HEK293T (cell line): Measurements from ENCODE around the gene CCDC33.
A peak's percentile ranks its signal among the peaks of the same experiment; 100 is the strongest.

Experiments
- CTCF ChIA-PET: fragments of 350-600 bp; formaldehyde crosslinking; extraction: SDS; loops from one replicate; lab custom pipeline; 2021; ENCODE audit warnings: antibody characterized with exemption, inconsistent platforms; lab: Yijun Ruan, JAX
- POLR2A ChIA-PET: fragments of 350-600 bp; formaldehyde crosslinking; extraction: SDS; loops from one replicate; lab custom pipeline; 2020; ENCODE audit warnings: antibody characterized with exemption, inconsistent platforms; lab: Yijun Ruan, JAX
- DNase-seq: peaks from one replicate; pipeline ENCODE4 v3.0.0; 2012; ENCODE audit warnings: mixed read lengths; ENCODE audit errors: extremely low spot score
- ARNT ChIP-seq: fragments of 450-650 bp; IDR thresholded peaks from 2 replicates; pipeline ENCODE4 v1.6.1; 2017; ENCODE audit warnings: mild to moderate bottlenecking
- BHLHE40 ChIP-seq: fragments of 450-650 bp; IDR thresholded peaks from 2 replicates; pipeline ENCODE4 v1.6.1; 2016; ENCODE audit warnings: mild to moderate bottlenecking, moderate library complexity, borderline replicate concordance
- CTBP1 ChIP-seq: fragments of 450-650 bp; IDR thresholded peaks from 2 replicates; pipeline ENCODE4 v1.6.1; 2016; ENCODE audit warnings: borderline replicate concordance
- ELF4 ChIP-seq: fragments of 450-650 bp; IDR thresholded peaks from 2 replicates; pipeline ENCODE4 v1.6.1; 2017; ENCODE audit warnings: antibody characterized with exemption
- FOXA1 ChIP-seq: fragments of 450-650 bp; IDR thresholded peaks from 2 replicates; pipeline ENCODE4 v1.6.1; 2016; ENCODE audit warnings: mild to moderate bottlenecking
- FOXK2 ChIP-seq: fragments of 450-650 bp; IDR thresholded peaks from 2 replicates; pipeline ENCODE4 v1.6.1; 2016; ENCODE audit warnings: mild to moderate bottlenecking
- FOXM1 ChIP-seq: fragments of 450-650 bp; IDR thresholded peaks from 2 replicates; pipeline ENCODE4 v1.6.1; 2017; ENCODE audit warnings: mild to moderate bottlenecking, borderline replicate concordance
- HDGF ChIP-seq: fragments of 450-650 bp; IDR thresholded peaks from 2 replicates; pipeline ENCODE4 v1.6.1; 2017; ENCODE audit warnings: antibody characterized with exemption, borderline replicate concordance
- LEF1 ChIP-seq: fragments of 450-650 bp; IDR thresholded peaks from 2 replicates; pipeline ENCODE4 v1.6.1; 2017; ENCODE audit warnings: mild to moderate bottlenecking, borderline replicate concordance
- NFRKB ChIP-seq: fragments of 450-650 bp; IDR thresholded peaks from 2 replicates; pipeline ENCODE4 v1.6.1; 2016; ENCODE audit warnings: mild to moderate bottlenecking, moderate library complexity
- SP1 ChIP-seq: fragments of 450-650 bp; IDR thresholded peaks from 2 replicates; pipeline ENCODE4 v1.6.1; 2017
- SUZ12 ChIP-seq: fragments of 450-650 bp; IDR thresholded peaks from 2 replicates; pipeline ENCODE4 v1.6.1; 2016; ENCODE audit warnings: mild to moderate bottlenecking
- TARDBP ChIP-seq: fragments of 450-650 bp; IDR thresholded peaks from 2 replicates; pipeline ENCODE4 v1.6.1; 2016
- ZNF384 ChIP-seq: fragments of 450-650 bp; IDR thresholded peaks from 2 replicates; pipeline ENCODE4 v1.6.1; 2016
- TF ChIP-seq, protein P1 (sequence below): fragments of 450-650 bp; IDR thresholded peaks from 2 replicates; pipeline ENCODE4 v1.6.1; 2016

CCDC33 gene

DNA sequence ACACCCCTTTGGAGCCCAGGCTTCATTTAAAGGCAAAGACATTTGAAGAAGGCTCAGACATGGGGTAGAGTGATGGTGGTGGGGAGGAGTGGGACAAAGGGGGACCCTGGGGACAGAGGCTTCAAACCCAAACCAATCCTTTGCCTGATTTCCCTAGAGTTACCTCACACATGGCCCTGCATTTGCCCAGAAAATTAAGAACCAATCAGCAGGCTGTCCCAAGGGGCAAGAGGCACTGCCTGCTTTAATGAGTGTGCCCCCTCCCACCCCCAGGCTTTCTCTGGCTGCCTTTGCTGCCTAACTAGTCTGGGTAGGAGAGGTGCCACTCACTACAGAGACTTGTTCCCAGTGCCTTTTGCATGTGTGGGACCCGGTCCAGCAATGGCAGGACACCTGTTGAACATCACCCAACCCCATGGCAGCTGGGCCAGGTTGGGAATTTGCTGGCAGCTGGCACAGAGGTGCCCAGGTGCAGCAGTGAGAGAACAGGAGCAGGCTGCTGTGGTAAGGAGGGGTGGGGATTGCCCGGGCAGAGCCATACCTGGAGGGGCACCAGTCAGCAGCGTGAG is 38.4 kb downstream of the CCDC33 start:
- DNase-seq = no peak
- ChIA-PET CTCF (no interaction called here), POLR2A (no interaction called here)
- TF ChIP-seq BHLHE40 (no peak), FOXM1 (no peak), NFRKB (no peak), FOXA1 (no peak), CTBP1 (no peak), ELF4 (no peak), ZNF384 (no peak), ARNT (no peak), FOXK2 (no peak), HDGF (no peak)

DNA sequence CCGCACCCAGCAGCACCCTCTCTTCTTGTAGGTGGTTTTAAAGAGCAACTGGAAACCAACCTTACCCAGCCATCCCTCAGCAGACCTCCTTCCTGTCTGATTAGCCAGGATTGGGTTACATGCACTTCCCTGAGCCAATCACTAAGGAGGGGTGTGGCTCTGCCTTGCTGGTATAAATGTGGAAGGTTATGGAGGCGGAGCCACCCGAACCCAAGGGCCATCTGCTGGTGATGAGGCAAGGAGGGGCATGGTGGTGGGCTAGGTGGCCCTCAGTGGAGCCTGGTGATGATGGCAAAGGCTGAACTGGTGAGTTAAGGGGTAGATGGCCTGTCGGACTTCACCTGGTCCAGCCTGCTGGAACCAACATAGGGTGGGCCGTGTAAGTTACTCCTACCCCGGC is 39.8 kb downstream of the CCDC33 start:
- DNase-seq = peak; percentile 48
- POLR2A ChIA-PET = no interaction called here
- CTCF ChIA-PET = no interaction called here
- TF ChIP-seq NFRKB (no peak), FOXM1 (no peak), ELF4 (no peak), TARDBP (no peak), FOXK2 (no peak)
- TF ChIP-seq, protein P1, sequence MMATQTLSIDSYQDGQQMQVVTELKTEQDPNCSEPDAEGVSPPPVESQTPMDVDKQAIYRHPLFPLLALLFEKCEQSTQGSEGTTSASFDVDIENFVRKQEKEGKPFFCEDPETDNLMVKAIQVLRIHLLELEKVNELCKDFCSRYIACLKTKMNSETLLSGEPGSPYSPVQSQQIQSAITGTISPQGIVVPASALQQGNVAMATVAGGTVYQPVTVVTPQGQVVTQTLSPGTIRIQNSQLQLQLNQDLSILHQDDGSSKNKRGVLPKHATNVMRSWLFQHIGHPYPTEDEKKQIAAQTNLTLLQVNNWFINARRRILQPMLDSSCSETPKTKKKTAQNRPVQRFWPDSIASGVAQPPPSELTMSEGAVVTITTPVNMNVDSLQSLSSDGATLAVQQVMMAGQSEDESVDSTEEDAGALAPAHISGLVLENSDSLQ = peak; percentile 83

DNA sequence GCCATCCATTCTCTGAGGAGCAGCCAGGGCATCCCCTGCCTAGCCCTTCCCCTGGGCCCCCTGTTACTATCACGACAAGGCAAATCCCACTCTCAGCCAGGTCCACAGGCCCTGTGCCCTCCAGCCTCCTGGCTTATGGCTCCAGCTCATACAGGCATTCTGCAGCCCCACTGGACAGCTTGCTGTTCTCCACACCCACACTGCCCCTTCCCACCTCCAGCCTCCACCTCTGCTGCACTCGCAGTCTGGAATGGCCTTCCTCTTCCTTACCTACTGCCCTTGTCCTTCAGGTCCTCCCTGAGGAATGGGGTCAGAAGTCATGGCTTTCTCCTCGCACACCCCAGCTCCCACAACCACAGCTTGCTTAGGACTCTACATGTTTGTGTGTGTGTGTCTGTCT is 40.4 kb downstream of the CCDC33 start:
- DNase-seq = no peak
- TF ChIP-seq FOXK2 = no peak
- no peak for TF ChIP-seq LEF1
- TF ChIP-seq, protein P1 = no peak
- no peak for TF ChIP-seq CTBP1
- TF ChIP-seq NFRKB = no peak
- no peak for TF ChIP-seq SP1
- no peak for TF ChIP-seq ELF4
- TF ChIP-seq BHLHE40 = no peak
- no peak for TF ChIP-seq SUZ12
- TF ChIP-seq FOXM1 = no peak
- CTCF ChIA-PET = interaction anchor here (1.0 kb wide), 1 partner anchor 44 kb away, joined by 3 read pairs; no protein-coding TSS in a partner anchor
- POLR2A ChIA-PET = no interaction called here

DNA sequence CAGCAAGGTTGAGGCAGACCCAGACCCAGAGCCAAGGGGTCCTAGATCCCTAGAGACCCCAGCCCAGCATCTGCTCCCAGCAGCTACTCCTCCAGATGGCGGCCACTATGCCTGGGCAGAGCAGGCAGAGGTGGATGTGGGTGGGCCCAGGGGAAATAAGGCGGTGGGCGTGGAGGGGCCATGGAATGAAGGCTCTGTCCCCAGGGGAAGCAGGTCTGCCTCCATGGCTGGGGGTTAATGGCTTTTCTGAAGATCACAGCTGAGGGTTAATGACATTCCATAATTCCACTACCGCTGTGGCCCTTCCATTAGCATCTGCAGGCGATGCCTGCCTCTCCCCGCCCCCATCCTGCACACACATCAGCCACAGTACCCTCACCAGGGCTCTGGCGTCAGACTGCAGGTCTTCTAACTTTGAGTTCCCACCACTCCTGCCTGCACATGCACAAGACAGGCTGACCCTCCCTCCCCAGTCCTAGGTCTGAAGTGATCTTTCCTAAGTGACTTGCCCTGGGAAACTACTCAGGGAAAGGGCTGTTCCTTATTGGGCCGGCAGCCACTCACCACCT is 41.2 kb downstream of the CCDC33 start:
- ChIA-PET CTCF (interaction anchor here (1.0 kb wide), 1 partner anchor 43 kb away, joined by 3 read pairs; no protein-coding TSS in a partner anchor), POLR2A (no interaction called here)
- no peak for DNase-seq
- TF ChIP-seq HDGF = no peak
- TF ChIP-seq FOXK2 = no peak
- TF ChIP-seq LEF1 = no peak
- no peak for TF ChIP-seq NFRKB
- no peak for TF ChIP-seq BHLHE40

DNA sequence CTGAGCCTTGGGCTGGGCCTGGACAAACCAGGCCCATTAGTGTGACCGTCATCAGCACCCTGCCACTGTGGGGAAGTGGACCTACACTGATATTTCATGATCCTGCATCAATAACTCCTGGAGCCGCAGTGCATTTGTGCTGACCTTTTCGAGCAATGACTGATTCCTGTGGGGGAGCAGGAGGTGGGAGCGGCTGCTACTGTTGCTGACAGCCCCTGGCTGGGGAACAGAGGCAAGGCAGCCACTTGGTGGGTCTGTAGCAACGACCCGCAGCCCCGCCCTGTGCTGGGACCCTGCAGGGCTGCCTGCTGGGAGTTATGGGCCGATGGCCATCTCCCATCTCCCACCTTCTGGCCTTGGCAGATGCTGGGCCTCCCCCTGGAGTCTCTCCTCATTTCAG is 42.1 kb downstream of the CCDC33 start:
- CTCF ChIA-PET = no interaction called here
- no peak for TF ChIP-seq FOXA1
- TF ChIP-seq, protein P1 = no peak
- TF ChIP-seq ARNT = no peak
- no peak for TF ChIP-seq NFRKB
- DNase-seq = no peak
- POLR2A ChIA-PET = no interaction called here

DNA sequence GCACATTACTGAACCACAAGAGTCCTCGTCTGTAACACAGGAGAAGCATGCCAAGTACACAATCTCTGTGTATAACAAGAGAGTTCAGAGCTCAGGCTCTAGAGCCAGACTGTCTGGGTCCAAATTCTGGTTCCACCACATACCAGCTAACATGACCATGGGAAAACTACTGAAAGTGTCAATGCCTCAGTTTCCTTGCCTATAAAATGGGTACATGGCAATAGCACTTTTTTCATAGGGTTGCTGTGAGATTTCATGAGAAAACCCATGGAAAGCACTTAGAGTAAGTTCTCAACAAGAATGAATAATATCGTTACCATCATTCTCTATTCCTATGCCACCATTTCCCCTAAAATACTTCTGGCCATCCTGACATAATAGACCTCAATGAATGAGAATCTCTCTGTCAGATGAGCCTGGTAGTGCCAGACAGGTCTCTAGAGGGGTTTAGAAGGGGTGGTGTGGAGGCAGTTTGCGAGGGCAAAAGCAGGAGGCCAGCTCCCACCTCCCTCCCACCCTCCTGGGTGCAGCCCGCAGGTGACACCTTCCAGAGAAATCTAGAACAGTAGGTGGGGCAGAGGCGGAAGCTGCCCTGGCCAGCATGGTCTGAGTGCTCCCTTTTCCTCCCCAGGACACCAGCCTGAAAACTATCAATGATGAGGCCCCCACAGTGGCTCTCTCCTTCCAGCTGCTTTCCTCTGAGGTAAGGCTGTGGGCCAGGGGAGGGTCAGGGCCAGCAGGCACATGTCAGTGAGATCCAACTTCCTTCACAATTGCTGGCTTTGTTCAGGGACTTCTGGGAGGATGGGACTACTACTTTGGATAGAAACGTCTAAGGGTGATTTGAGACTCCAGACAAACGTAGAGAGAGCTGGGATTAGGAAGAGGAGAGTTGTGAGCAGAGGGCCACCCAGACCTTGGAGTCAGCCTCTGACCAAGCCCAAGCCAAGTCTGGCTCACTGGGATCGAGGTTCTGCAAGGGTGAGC is 45.3 kb downstream of the CCDC33 start:
- ChIA-PET POLR2A (no interaction called here), CTCF (interaction anchor here (0.8 kb wide), 1 partner anchor 73 kb away, joined by 3 read pairs; no protein-coding TSS in a partner anchor)
- TF ChIP-seq FOXM1 (no peak), FOXA1 (no peak), NFRKB (no peak), ZNF384 (no peak)
- TF ChIP-seq, protein P1 = no peak
- no peak for DNase-seq
